Smooth muscle cell (in vitro differentiated cells): Measurements from ENCODE around the gene PSMB1. TPM values are rescaled to one million over a fixed set of nuclear protein-coding genes. Genes with fewer than 3 reads are reported as not detected.

Source experiments
- DNase-seq: peaks from one replicate; lab custom pipeline; 2025; ENCODE audit not compliant: unreplicated experiment; lab: John Stamatoyannopoulos, UW
- H2AFZ ChIP-seq: fragments of 200-600 bp; sonication (generic); 2 replicates; pipeline ENCODE4 v1.6.0; 2016; ENCODE audit warnings: antibody characterized with exemption, low read depth, mild to moderate bottlenecking
- H3F3A ChIP-seq: fragments of 200-600 bp; sonication (generic); 2 replicates; pipeline ENCODE4 v1.6.0; 2017; ENCODE audit warnings: antibody characterized with exemption, low read depth
- H3K27ac ChIP-seq: fragments of 200-600 bp; sonication (generic); 2 replicates; pipeline ENCODE4 v1.5.1; 2016; ENCODE audit warnings: low read depth, mild to moderate bottlenecking
- H3K27me3 ChIP-seq: fragments of 200-600 bp; sonication (generic); 2 replicates; pipeline ENCODE4 v1.6.1; 2016; ENCODE audit warnings: low read depth, mild to moderate bottlenecking
- H3K36me3 ChIP-seq: fragments of 200-600 bp; sonication (generic); 2 replicates; pipeline ENCODE4 v1.5.1; 2016; ENCODE audit warnings: low read depth
- H3K4me1 ChIP-seq: fragments of 200-600 bp; sonication (generic); 2 replicates; pipeline ENCODE4 v1.5.1; 2016; ENCODE audit warnings: low read depth
- H3K4me2 ChIP-seq: fragments of 200-600 bp; sonication (generic); 2 replicates; pipeline ENCODE4 v1.6.0; 2016; ENCODE audit warnings: mild to moderate bottlenecking
- H3K4me3 ChIP-seq: fragments of 200-600 bp; sonication (generic); 2 replicates; pipeline ENCODE4 v1.5.1; 2016; ENCODE audit warnings: mild to moderate bottlenecking
- H3K79me2 ChIP-seq: fragments of 200-600 bp; sonication (generic); 2 replicates; pipeline ENCODE4 v1.6.0; 2016; ENCODE audit warnings: low read depth, mild to moderate bottlenecking
- H3K9ac ChIP-seq: fragments of 200-600 bp; sonication (generic); 2 replicates; pipeline ENCODE4 v1.6.0; 2016; ENCODE audit warnings: low read depth
- H3K9me3 ChIP-seq: fragments of 200-600 bp; sonication (generic); replicated peaks from 2 replicates; pipeline ENCODE4 v1.5.1; 2016; ENCODE audit warnings: low read depth
- H4K20me1 ChIP-seq: fragments of 200-600 bp; sonication (generic); 2 replicates; pipeline ENCODE4 v1.6.0; 2016; ENCODE audit warnings: low read depth
- WGBS: methylation state at CpG from one replicate; pipeline ENCODE4 v1.1.7; 2016; ENCODE audit warnings: low lambda C conversion rate; 5-methylcytosine and 5-hydroxymethylcytosine counted together
- polyA plus RNA-seq: library from polyadenylated mRNA; unstranded; fragments of >200 nt; fragmentation: Nextera tagmentation; extraction: Ambion mirVana; gene quantifications from 2 replicates; pipeline ENCODE4 v1.2.1, GENCODE V29; 2016
- total RNA-seq: library from RNA; depleted of rRNA; stranded (reverse); fragments of >200 nt; gene quantifications from 2 replicates; pipeline ENCODE4 v1.2.3, GENCODE V29; 2014
- TF ChIP-seq, protein P1 (sequence below): fragments of 200-600 bp; sonication (generic); IDR thresholded peaks from 2 replicates; pipeline ENCODE4 v1.5.1; 2017; ENCODE audit warnings: borderline replicate concordance, mild to moderate bottlenecking, antibody characterized with exemption; ENCODE audit not compliant: insufficient read depth, poor library complexity, severe bottlenecking

Gene PSMB1
- total and polyA plus RNA-seq, 2 experiments from 2014 or later, result 233 to 484 TPM

DNA sequence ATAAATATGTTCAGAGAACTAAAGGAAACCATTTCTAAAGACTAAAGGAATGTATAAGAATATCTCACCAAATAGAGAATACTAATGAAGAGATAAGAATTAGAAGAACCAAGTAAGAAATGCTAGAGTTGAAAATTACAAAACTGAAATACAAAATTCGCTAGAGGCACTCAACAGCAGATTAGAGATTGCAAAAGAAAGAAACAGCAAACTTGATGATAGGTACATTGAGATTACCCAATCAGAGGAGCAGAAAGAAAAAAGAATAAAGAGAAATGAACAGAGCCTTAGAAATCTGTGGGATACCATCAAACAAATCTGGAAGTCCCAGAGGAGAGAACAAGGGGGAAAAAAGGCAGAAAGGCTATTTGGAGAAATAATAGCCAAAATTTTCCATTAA, 37.6 kb upstream of the PSMB1 start:
- Histone ChIP-seq H2AFZ (no peak overlapping the region), H3K4me2 (no peak overlapping the region), H3K27ac (no peak overlapping the region), H3K27me3 (no peaks in the 10 kb centered on the region), H3K36me3 (no peaks in the 10 kb centered on the region), H3K9ac (no peak overlapping the region), H3F3A (no peaks in the 10 kb centered on the region), H3K4me1 (no peaks in the 10 kb centered on the region), H3K4me3 (no peak overlapping the region), H3K9me3 (no peaks in the 10 kb centered on the region), H4K20me1 (no peaks in the 10 kb centered on the region), H3K79me2 (no peaks in the 10 kb centered on the region)
- DNase-seq, result no peak
- TF ChIP-seq, protein P1, sequence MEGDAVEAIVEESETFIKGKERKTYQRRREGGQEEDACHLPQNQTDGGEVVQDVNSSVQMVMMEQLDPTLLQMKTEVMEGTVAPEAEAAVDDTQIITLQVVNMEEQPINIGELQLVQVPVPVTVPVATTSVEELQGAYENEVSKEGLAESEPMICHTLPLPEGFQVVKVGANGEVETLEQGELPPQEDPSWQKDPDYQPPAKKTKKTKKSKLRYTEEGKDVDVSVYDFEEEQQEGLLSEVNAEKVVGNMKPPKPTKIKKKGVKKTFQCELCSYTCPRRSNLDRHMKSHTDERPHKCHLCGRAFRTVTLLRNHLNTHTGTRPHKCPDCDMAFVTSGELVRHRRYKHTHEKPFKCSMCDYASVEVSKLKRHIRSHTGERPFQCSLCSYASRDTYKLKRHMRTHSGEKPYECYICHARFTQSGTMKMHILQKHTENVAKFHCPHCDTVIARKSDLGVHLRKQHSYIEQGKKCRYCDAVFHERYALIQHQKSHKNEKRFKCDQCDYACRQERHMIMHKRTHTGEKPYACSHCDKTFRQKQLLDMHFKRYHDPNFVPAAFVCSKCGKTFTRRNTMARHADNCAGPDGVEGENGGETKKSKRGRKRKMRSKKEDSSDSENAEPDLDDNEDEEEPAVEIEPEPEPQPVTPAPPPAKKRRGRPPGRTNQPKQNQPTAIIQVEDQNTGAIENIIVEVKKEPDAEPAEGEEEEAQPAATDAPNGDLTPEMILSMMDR, result no peak
- 97% methylated on average over 1 of the region's 1 CpG for WGBS

DNA sequence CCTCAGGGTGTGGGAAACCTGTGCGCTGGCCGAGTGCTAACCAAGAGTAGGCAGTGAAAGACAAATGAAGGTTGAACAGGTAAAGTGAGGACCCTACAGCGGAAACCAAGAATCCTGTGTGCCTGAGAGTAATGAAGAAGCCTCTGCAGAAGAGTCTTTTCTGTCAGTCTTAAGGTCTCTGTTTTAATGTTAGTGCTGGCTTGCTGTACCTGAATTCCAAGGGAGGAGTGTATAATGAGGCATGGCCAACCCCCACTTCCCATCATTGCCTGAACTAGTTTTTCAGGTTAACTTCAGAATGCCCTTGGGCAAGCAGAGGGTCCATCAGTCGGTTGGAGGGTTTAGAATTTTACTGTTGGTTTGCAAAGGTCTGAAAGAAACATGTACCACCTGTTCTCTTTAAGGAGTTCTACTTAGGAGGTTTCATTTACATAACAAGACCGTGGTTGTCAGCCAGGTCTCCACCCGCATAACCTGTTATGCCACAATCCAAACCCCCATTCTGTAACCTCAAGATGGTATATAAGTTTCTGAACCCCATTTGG, 31.9 kb upstream of the PSMB1 start:
- Histone ChIP-seq H2AFZ (peak overlapping the region; percentile 95), H3K4me2 (peak overlapping the region; percentile 92), H3K27ac (peak overlapping the region; percentile 42), H3F3A (peaks cover 4% of the 10 kb centered on the region), H3K4me3 (peak overlapping the region; percentile 94), H3K9me3 (no peaks in the 10 kb centered on the region), H3K79me2 (peaks cover 19% of the 10 kb centered on the region), H3K27me3 (no peaks in the 10 kb centered on the region), H3K9ac (peak overlapping the region; percentile 55), H3K4me1 (peaks cover 4% of the 10 kb centered on the region), H4K20me1 (no peaks in the 10 kb centered on the region), H3K36me3 (no peaks in the 10 kb centered on the region)
- 10% methylated on average over 6 of the region's 6 CpGs for WGBS
- TF ChIP-seq, protein P1, result no peak
- no peak for DNase-seq

DNA sequence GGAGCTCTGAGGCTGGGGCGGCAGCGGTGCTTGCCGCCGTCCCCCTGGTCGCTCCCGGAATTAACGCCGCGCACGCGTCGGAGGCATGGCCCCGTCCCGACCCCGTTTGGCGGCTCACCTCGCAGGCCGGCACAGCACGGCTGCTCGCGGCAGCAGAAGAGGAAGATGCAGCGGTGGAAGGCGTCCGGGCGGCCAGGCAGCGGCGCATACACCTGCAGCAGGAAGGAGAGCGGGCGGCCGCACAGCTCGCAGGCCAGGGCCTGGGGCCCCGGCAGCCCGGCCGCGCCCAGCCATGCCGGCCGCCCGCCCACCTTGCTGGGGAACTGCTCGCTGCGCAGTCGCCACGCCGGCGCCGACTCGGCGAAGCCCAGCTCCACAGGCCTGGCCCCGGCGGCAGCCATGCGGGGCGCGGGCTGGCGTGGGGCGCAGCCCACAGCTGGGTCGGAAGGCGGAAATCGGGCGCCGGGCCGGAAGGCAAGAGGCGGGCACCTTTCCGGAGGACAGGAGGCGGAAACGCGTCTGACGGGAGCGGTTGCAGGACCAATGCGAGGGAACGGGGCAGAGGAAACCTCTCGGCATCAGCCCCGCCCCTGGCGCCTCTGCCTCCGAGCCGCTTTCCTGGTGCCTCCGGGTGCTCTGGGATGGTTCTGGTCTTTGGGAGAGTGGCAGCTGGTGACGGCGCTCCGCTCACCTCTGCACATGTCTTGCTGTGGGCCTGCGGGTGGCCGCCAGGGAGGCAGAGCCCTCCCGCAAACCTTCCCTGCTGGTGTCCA, 31.3 kb upstream of the PSMB1 start, which contains the start of gene PDCD2:
Gene PDCD2 (minus strand): TSS at position 457 of the 773 bp plus-strand sequence. CDS start 56 bp downstream, at position 401.
- peak; percentile 56 for DNase-seq
- H3K4me3 ChIP-seq, result peak within 1 kb of the TSS; percentile 94
- TF ChIP-seq, protein P1, result no peak
- no peaks in the 10 kb centered on the region for H4K20me1 ChIP-seq
- H3K4me2 ChIP-seq, result peak within 1 kb of the TSS; percentile 92
- WGBS, result under 1% methylated on average over 78 of the region's 81 CpGs
- H3K4me1 ChIP-seq, result peaks cover 4% of the 10 kb centered on the region
- H3K27me3 ChIP-seq, result no peaks in the 10 kb centered on the region
- peaks cover 4% of the 10 kb centered on the region for H3F3A ChIP-seq
- no peaks in the 10 kb centered on the region for H3K9me3 ChIP-seq
- H3K36me3 ChIP-seq, result no peaks in the 10 kb centered on the region
- H2AFZ ChIP-seq, result peak within 1 kb of the TSS; percentile 95
- H3K27ac ChIP-seq, result peak within 1 kb of the TSS; percentile 42
- H3K79me2 ChIP-seq, result peaks cover 19% of the 10 kb centered on the region
- H3K9ac ChIP-seq, result peak within 1 kb of the TSS; percentile 55
